NCI-H524 (cell line): ENCODE data around the gene NGEF.
"Not testable (repeated sequence)": the region's sequence is repeated elsewhere in the genome, so short reads cannot be mapped to it uniquely, and the experiment has no call there.

Experiments
- DNase-seq, 2 experiments: peaks; one replicate each; lab custom pipeline; 2025; lab: John Stamatoyannopoulos, UW

NGEF gene

GRCh38 chr2:233023007-233023760 is 10.1 kb upstream of the NGEF start:
- no peak for DNase-seq

GRCh38 chr2:233022561-233022960 is 9.5 kb upstream of the NGEF start:
- no peak for DNase-seq

- DNase-seq = no peak
These were observed 8.7 kb upstream of the NGEF start for GRCh38 chr2:233021771-233022170.

- DNase-seq = no peak
These were observed 7.4 kb upstream of the NGEF start for GRCh38 chr2:233020454-233020853.

GRCh38 chr2:233019610-233020009 is 6.6 kb upstream of the NGEF start:
- not testable (repeated sequence) for DNase-seq

GRCh38 chr2:233017947-233018346 is 4.9 kb upstream of the NGEF start:
- DNase-seq = no peak

- DNase-seq = no peak
These were observed 2.1 kb upstream of the NGEF start for GRCh38 chr2:233015019-233015645.

GRCh38 chr2:233013650-233014049 is 594 bp upstream of the NGEF start:
- DNase-seq = no peak

- DNase-seq = no peak
These were observed 620 bp downstream of the NGEF start for GRCh38 chr2:233012301-233012971.

GRCh38 chr2:233011702-233012131 is 1.3 kb downstream of the NGEF start:
- no peak for DNase-seq

- DNase-seq = no peak
These were observed 1.8 kb downstream of the NGEF start for GRCh38 chr2:233011268-233011650.

- no peak for DNase-seq
These were observed 2.3 kb downstream of the NGEF start for GRCh38 chr2:233010569-233011267.

- DNase-seq = no peak
These were observed 3.4 kb downstream of the NGEF start for GRCh38 chr2:233009661-233010060.

- DNase-seq = no peak
These were observed 5.3 kb downstream of the NGEF start for GRCh38 chr2:233007739-233008138.

GRCh38 chr2:233007270-233007669 is 5.8 kb downstream of the NGEF start:
- DNase-seq = no peak

- DNase-seq = no peak
These were observed 6.4 kb downstream of the NGEF start for GRCh38 chr2:233006648-233007047.

- no peak for DNase-seq
These were observed 8.0 kb downstream of the NGEF start for GRCh38 chr2:233005096-233005495.

GRCh38 chr2:233003658-233004555 is 9.1 kb downstream of the NGEF start:
- no peak for DNase-seq

GRCh38 chr2:233002829-233003657 is 10.0 kb downstream of the NGEF start:
- no peak for DNase-seq

GRCh38 chr2:233000886-233001750 is 11.9 kb downstream of the NGEF start:
- no peak for DNase-seq
